Fibroblast of peridontal ligament (primary cell): ENCODE data around the gene VPS26A.
"Not testable (repeated sequence)": the region's sequence is repeated elsewhere in the genome, so short reads cannot be mapped to it uniquely, and the experiment has no call there.

Experiments
- DNase-seq: peaks from one replicate; pipeline ENCODE4 v3.0.0-alpha.2; 2010; ENCODE audit errors: extremely low read depth

The VPS26A gene

DNA sequence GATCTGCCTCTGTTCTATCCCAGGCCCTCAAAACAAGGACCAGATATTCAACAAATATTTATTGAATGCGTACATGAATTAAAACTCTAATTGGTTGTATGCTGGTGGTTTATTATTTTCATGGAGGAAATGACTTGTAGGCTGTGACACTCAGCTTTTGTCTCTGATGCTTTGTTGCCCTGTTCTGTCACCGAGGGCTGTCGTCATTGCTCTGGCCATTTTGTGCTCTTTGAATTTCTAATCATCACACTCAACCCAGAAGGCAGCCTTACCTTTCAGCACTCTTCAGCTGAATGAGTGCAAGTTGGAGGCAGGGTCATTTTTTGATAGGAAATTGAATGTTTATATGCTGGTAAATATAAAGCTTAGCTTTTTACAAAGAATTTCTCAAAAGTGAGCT is 21.5 kb upstream of the VPS26A start:
- no peak for DNase-seq

DNA sequence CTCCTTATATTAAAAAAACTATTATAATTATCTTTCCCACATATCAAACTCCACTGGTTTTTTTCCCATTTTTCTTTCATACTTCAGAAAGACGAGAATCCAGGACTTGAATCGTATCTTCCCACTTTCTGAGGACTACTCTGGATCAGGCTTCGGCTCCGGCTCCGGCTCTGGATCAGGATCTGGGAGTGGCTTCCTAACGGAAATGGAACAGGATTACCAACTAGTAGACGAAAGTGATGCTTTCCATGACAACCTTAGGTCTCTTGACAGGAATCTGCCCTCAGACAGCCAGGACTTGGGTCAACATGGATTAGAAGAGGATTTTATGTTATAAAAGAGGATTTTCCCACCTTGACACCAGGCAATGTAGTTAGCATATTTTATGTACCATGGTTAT is 20.2 kb upstream of the VPS26A start:
- no peak for DNase-seq

GRCh38 chr10:69104994-69105790 is 18.8 kb upstream of the VPS26A start:
- no peak for DNase-seq

DNA sequence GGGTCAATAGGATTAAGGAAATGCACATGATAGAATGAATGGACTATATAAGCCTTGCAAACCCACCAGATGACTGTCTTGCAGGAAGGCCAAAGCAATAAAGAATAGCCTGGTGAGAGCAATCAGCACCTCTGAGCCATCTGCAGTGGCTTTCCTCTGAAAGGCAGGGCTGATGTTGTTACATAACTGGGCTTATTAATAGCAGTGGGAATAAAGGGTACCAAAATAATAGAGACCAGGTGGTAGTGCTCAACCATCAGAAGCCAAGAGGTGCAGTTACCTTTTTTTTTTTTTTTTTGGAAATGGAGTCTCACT is 16.8 kb upstream of the VPS26A start:
- no peak for DNase-seq

GRCh38 chr10:69107699-69108098 is 16.3 kb upstream of the VPS26A start:
- no peak for DNase-seq

GRCh38 chr10:69119896-69120295 is 4.1 kb upstream of the VPS26A start:
- DNase-seq = no peak

GRCh38 chr10:69123306-69123746 is 652 bp upstream of the VPS26A start:
- peak; percentile 74 for DNase-seq

DNA sequence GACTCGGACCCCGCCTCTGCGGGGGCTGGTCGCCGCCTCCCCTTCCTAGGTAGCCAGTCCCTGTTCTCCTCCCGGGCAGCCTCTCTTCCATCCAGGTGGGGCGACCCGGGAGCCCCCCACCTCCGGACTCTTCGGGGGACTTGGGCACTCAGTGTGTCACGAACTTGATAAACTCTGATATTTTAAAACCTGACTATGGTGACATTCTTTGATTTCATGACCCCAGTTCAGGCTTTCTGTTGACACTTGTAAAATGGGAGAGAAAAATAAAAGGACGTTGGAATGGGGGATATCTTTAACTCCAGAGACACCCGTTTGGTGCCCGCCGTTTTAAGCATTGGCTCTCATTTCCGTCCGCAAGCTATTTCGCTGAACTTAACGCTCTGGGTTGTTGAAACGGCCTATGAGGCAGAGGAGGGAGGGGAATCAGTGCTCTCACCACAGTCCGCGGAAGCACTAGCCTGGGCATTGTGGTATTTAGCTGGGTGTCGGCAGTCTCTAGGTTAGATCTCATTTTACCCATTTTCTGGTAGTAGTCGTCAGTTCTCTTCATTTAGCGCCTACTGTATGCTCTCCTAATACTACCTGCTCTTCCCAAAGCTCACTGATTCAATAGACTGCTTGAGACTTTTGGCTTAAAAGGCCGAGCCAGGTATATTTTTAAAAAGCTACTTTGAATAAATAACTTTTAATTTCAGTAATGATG is 738 bp downstream of the VPS26A start:
- DNase-seq = peak; percentile 62

GRCh38 chr10:69125554-69125953 is 1.6 kb downstream of the VPS26A start:
- peak; percentile 5 for DNase-seq

GRCh38 chr10:69130251-69130650 is 6.3 kb downstream of the VPS26A start:
- peak; percentile 37 for DNase-seq

- DNase-seq = no peak
These were observed 16.0 kb downstream of the VPS26A start for GRCh38 chr10:69139961-69140360.

DNA sequence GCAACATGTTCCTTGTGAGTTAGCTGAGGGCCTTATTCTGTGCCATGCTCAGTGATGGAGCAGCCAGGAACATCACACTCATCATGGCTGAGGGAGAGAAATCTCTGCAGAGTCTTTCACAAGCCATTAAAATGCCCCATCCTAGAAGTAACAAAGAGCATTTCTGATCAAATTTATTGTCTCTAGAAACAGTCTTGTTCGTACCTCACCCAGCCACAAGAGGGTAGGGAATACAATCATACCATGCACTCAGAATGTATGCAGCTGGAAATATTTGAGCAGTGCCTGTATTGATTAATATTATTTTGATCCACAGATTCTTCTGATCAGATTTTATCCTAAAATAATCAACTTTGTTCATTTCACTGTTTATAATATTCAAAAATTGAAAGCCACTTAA is 17.3 kb downstream of the VPS26A start:
- no peak for DNase-seq

DNA sequence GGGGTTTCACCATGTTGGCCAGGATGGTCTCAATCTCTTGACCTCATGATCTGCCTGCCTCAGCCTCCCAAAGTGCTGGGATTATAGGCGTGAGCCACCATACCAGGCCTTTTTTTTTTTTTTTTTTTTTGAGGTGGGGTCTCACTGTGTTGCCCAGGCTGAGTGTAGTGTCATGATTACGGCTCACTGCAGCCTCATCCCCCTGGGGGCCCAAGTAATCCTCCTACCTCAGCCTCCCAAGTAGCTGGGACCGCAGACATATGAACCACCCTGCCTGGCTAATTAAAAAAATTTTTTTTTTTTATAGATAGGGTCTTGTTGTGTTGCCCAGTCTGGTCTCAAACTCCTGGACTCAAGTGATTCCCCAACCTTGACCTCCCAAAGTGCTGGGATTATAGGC is 18.1 kb downstream of the VPS26A start:
- not testable (repeated sequence) for DNase-seq

DNA sequence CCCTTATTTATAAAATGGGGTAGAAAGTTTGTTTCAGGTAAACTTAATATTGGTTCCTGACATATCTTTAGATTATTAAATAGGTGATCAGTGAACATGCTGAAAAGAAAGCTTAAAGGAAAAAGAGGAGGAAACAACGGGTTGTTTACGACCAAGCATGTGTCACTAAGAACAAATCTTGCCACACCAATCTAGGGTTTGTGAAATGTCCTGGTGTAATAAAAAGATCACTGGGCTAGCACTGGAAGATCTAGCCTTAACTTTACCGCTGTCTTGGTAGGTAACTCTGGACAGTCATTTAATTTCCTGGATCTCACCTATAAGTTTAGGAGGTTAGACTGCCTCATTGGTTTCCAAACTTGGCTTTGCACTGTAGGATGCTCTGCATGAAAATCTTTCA is 19.0 kb downstream of the VPS26A start:
- no peak for DNase-seq

- DNase-seq = no peak
These were observed 21.4 kb downstream of the VPS26A start for GRCh38 chr10:69145329-69145728.

- DNase-seq = no peak
These were observed 21.9 kb downstream of the VPS26A start for GRCh38 chr10:69145864-69146263.

- DNase-seq = no peak
These were observed 22.8 kb downstream of the VPS26A start for GRCh38 chr10:69146759-69147158.

DNA sequence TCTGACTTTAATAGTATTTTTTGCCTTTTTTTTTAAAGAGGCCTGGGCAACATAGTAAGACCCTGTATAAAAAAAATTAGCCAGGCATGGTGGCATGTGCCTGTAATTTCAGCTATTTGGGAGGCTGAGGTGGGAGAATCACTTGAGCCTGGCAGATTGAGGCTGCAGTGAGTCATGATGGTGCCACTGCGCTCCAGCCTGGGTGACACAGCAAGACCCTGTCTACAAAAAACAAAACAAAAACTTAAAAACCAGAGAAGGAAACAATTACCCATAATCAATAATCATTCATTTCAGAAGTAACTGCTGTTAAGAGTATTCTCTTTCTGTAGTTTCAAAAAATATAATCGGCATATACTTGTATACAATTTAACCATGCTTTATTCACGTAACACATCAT is 28.0 kb downstream of the VPS26A start:
- DNase-seq = no peak

- no peak for DNase-seq
These were observed 29.2 kb downstream of the VPS26A start for GRCh38 chr10:69153227-69153626.

DNA sequence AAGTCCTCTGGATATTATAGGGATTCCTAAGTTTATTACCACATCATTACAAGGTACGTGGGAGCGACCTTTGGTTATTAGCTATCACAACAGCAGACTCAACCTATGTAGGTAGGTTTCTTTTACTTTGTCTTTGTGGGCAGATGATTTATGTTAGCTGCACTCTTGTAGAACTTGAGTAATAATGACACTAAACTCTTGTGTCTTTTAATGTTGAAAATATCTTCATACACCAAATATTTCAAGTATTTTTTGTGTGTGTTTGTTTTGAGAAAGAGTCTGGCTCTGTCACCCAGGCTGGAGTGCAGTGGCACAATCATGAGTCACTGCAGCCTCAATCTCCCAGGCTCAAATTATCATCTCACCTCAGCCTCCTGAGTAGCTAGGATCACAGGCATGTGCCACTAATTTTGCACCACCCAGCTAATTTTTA is 36.8 kb downstream of the VPS26A start:
- peak; percentile 6 for DNase-seq

DNA sequence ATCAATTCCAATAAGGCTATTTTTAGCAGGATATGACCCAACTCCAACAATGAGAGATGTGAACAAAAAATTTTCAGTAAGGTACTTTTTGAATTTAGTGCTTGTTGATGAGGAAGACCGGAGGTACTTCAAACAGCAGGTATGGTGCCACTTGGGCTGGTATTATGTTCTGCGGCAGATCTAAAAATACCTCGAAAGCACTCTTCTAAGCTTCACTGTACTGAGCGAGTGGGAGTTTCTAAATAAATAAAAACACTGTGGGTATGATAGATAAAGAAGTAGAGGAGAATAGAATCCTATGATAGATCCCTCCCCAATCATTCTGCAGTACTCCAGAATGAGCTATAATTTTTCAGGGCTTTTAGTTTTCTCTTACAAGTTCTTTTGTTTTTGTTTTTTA is 44.5 kb downstream of the VPS26A start:
- DNase-seq = no peak

DNA sequence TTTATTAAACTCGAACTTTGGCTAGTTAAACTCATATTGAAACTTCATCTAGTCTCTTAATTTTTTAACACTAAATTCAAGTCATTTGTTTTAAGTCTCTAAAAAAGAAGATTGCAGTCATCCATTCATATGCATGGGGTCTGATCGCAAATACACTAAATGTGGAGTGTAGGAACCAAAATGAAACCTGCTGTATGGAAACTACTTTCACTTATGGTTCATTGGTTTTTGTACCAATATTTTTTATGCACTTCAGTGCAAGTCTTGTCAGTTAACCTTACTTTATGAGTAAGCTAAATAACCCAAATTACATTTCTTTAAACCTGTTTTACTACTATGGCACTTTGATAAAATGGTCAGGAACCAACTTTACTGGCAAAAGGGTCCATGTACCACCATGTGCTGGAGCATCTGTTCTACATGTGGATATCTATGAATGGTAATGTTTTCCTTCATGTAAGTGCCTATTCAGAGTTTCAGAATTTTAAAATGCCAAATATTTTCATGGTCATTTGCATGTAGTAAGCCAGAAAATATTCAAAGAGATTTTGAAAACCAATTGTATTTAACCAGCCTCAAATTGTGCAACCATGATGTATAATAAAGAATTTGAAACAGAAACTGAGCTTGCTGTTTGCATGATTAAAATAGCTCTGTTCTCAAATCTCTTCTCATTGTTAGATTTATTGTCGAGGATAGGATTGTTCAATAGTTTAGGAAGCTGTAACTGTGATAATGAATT is 48.4 kb downstream of the VPS26A start:
- DNase-seq = peak; percentile 71

DNA sequence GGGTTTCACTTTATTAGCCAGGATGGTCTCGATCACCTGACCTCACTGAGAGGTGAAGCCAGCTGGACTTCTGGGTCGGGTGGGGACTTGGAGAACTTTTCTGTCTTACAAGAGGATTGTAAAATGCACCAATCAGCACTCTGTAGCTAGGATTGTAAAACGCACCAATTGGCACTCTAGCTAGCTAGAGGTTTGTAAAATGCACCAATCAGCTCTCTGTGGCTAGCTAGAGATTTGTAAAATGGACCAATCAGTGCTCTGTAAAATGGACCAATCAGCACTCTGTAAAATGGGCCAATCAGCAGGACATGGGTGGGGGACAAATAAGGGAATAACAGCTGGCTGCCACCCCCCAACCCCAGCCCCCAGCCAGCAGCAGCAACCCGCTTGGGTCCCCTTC is 51.3 kb downstream of the VPS26A start:
- DNase-seq = not testable (repeated sequence)
